Activated CD4-positive, alpha-beta T cell treated with anti-CD3 and anti-CD28 coated beads, Interleukin-2, amount 10 ng/mL, durations not matched to agents 24 days and 14 days (primary cell): Measurements from ENCODE around the gene RPS19BP1. TPM values are rescaled to one million over a fixed set of nuclear protein-coding genes. Genes with fewer than 3 reads are reported as not detected.

Source experiments
- DNase-seq: peaks from one replicate; pipeline ENCODE4 v3.0.0; 2022
- H3K27ac Mint-ChIP-seq: one replicate; pipeline ENCODE4 v1.8.0; 2022; ENCODE audit warnings: mild to moderate bottlenecking, mixed read lengths
- H3K27me3 Mint-ChIP-seq: one replicate; pipeline ENCODE4 v1.8.0; 2022; ENCODE audit warnings: mixed read lengths
- H3K36me3 Mint-ChIP-seq: one replicate; pipeline ENCODE4 v1.8.0; 2022; ENCODE audit warnings: low read depth, mild to moderate bottlenecking, mixed read lengths
- H3K4me1 Mint-ChIP-seq: one replicate; pipeline ENCODE4 v1.8.0; 2021; ENCODE audit warnings: mixed read lengths
- H3K4me3 Mint-ChIP-seq: one replicate; pipeline ENCODE4 v1.8.0; 2022; ENCODE audit warnings: mild to moderate bottlenecking, moderate library complexity, mixed read lengths
- H3K9me3 Mint-ChIP-seq: one replicate; pipeline ENCODE4 v1.8.0; 2021; ENCODE audit warnings: mixed read lengths
- intact Hi-C: fragments of 100-400 bp; cut with micrococcal nuclease; formaldehyde crosslinking; loops from one replicate; pipeline ENCODE4 v1.15.1; 2023
- total RNA-seq: library from RNA; stranded (reverse); gene quantifications from 2 replicates; pipeline ENCODE4 v1.2.3, GENCODE V29; 2022

RPS19BP1 gene
- total RNA-seq, 1 donor from 2014 or later, result 96.9 TPM

DNA sequence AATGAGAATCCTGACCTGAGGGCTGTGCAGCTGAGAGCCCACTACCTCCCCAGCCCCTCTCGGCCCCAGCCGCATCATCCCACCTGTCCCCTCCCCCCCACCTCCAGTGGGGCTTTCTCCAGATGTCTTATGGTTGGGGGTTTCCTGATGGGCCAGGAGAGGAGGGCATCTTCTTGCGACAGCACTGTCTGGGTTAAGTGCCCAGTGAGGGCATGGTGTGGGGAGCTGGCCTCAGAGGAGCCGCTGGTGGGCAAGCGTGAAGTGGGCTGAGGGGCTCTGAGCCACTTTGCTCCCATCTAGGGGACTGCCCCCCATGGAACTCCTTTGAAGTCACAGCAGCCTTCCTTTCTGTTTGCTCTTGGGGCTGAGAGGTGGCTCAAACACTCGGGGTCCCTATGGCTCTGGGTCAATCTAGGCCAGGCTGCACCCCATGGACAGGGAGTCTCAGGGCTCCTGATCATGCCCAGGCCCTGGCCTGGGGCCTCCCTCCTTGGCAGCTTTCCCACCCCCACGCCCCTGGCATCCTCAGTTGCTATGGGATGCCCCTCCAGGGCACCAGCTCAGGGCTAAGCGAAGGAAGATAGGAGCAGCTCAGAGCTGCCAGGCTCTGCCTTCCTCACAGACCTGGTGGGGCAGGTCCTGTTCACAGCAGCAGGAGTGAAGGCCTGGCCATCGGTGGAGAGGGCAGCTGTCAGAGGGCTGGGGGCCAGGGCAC, 41.4 kb downstream of the RPS19BP1 start:
- intact Hi-C loops, result loop anchor here (5.0 kb wide), 1 partner anchor 94 kb away; the partner anchor contains the start of gene TAB1
- Mint-ChIP-seq H3K4me1 (peaks cover 16% of the 10 kb centered on the region), H3K36me3 (no peaks in the 10 kb centered on the region), H3K4me3 (no peak overlapping the region), H3K27me3 (no peaks in the 10 kb centered on the region), H3K27ac (no peak overlapping the region), H3K9me3 (no peaks in the 10 kb centered on the region)
- no peak for DNase-seq

GRCh38 chr22:39490135-39490798, 42.3 kb downstream of the RPS19BP1 start:
- Mint-ChIP-seq H3K27ac (no peak overlapping the region), H3K27me3 (no peaks in the 10 kb centered on the region), H3K4me3 (no peak overlapping the region), H3K9me3 (no peaks in the 10 kb centered on the region), H3K36me3 (no peaks in the 10 kb centered on the region), H3K4me1 (peaks cover 15% of the 10 kb centered on the region)
- intact Hi-C loops, result loop anchor here (5.0 kb wide), 1 partner anchor 93 kb away; the partner anchor contains the start of gene TAB1
- peak; percentile 93 for DNase-seq

DNA sequence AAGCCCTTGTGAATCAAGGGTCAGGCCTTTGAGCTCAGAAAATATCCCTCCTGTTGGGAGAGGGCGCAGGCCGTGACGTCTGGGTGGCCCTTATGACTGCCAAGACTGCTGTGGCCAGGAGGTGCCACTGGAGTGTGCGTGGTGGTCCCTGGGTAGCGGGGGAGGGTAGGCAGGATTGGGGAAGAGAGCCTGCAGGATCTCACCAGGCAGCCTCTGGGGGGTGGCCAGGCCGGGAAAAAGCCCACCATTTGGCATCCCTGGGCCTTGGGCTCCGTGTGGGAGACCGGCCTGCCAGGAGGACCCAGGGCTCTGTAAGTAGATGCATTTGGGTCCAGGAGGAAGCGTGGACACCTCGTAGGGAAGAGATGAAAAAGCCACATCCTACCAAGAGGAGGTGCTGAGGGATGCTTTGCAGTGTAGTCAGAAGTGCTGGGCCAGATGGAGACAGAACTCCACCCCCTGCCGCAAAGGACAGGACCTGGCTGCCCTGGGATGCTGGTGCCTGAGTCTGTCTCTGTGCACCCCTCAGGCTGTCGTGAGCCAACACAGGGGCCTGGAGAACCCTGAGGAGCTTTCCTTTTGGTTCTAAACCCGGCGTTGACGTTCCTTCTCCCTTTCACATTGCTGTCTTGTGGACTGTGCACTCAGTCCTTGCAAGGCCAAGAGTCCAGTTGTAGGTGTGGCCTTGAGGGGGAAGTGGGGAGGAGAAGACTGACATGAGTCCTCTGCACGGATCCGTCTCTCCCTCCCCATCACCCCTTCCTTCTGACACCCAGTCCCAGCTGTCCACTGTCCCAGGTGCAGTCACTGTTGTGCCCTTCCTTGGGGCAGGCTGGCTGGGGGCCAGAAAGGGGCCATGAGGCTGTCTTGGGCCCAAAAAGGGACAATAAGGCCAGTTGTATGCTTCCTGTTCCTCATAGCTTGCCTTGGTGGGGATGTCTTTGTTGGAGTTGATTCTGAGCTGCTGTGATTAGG, 43.2 kb downstream of the RPS19BP1 start:
- no peaks in the 10 kb centered on the region for H3K27me3 Mint-ChIP-seq
- intact Hi-C loops, result loop anchor here (5.0 kb wide), 1 partner anchor 92 kb away; the partner anchor contains the start of gene TAB1

GRCh38 chr22:39488563-39489083, 43.9 kb downstream of the RPS19BP1 start:
- intact Hi-C loops, result no loop called here
- H3K4me3 Mint-ChIP-seq, result no peak overlapping the region
- no peak for DNase-seq
- no peaks in the 10 kb centered on the region for H3K9me3 Mint-ChIP-seq
- H3K27ac Mint-ChIP-seq, result no peak overlapping the region
- H3K36me3 Mint-ChIP-seq, result no peaks in the 10 kb centered on the region
- H3K4me1 Mint-ChIP-seq, result peaks cover 10% of the 10 kb centered on the region
- H3K27me3 Mint-ChIP-seq, result no peaks in the 10 kb centered on the region

More for the DNA sequence above, 43.2 kb downstream of the RPS19BP1 start:
- H3K9me3 Mint-ChIP-seq, result no peaks in the 10 kb centered on the region
- peaks cover 10% of the 10 kb centered on the region for H3K4me1 Mint-ChIP-seq
- H3K4me3 Mint-ChIP-seq, result no peak overlapping the region
- no peak for DNase-seq
- H3K36me3 Mint-ChIP-seq, result no peaks in the 10 kb centered on the region
- H3K27ac Mint-ChIP-seq, result no peak overlapping the region

- H3K9me3 Mint-ChIP-seq, result no peaks in the 10 kb centered on the region
- H3K36me3 Mint-ChIP-seq, result no peaks in the 10 kb centered on the region
- DNase-seq, result no peak
- H3K4me1 Mint-ChIP-seq, result peaks cover 5% of the 10 kb centered on the region
- H3K4me3 Mint-ChIP-seq, result no peak overlapping the region
- H3K27me3 Mint-ChIP-seq, result no peaks in the 10 kb centered on the region
- intact Hi-C loops, result no loop called here
- H3K27ac Mint-ChIP-seq, result no peak overlapping the region
Observed at GRCh38 chr22:39487826-39488520, 44.6 kb downstream of the RPS19BP1 start.

DNA sequence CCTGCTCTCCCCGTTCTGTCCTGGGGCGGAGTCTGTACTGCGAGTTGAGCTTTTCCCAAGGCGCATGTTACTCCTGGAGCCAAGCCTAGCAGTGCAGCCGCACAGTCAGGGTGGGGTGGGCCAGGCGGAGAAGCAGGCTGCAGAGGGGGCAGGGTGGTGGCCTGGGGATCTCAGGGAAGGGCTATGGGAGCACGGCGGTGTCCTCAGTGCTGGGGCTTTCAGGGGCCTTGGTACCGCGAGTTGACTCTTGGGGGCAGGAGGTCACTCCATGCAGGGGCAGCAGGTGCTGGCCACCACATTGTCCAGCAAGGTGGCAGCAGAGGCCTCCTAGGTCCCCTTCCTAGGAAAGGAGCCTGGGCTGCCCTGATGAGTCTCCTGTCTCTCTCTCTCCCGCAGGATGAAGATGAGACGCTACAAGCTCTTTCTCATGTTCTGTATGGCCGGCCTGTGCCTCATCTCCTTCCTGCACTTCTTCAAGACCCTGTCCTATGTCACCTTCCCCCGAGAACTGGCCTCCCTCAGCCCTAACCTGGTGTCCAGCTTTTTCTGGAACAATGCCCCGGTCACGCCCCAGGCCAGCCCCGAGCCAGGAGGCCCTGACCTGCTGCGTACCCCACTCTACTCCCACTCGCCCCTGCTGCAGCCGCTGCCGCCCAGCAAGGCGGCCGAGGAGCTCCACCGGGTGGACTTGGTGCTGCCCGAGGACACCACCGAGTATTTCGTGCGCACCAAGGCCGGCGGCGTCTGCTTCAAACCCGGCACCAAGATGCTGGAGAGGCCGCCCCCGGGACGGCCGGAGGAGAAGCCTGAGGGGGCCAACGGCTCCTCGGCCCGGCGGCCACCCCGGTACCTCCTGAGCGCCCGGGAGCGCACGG, 45.4 kb downstream of the RPS19BP1 start:
- H3K9me3 Mint-ChIP-seq, result no peaks in the 10 kb centered on the region
- H3K27me3 Mint-ChIP-seq, result no peaks in the 10 kb centered on the region
- intact Hi-C loops, result no loop called here
- H3K36me3 Mint-ChIP-seq, result no peaks in the 10 kb centered on the region
- no peak overlapping the region for H3K4me3 Mint-ChIP-seq
- DNase-seq, result no peak
- H3K27ac Mint-ChIP-seq, result no peak overlapping the region
- peaks cover 4% of the 10 kb centered on the region for H3K4me1 Mint-ChIP-seq

DNA sequence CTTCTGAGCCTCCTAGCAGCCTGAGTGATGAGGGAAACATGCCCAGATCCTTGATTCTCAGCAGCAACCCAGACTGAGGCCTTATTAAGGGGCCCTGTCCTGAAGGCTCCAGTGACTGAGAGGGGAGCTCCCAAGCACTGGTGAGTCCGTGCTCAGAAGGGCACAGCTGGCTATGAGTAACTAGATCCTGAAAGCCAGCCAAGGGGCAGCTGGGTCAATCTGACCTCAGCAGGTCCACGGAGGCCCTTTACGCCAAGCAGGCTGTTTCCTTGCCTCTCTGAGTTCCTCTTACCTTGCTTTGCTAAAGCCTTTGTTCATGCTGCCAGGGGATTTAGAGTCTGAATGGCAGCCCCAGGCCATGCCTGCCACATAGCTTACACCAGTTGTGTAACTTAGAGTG, 49.8 kb downstream of the RPS19BP1 start:
- no peak overlapping the region for H3K4me3 Mint-ChIP-seq
- intact Hi-C loops, result no loop called here

GRCh38 chr22:39481595-39481994, 51.0 kb downstream of the RPS19BP1 start:
- no peak overlapping the region for H3K4me3 Mint-ChIP-seq
- intact Hi-C loops, result no loop called here
- no peak overlapping the region for H3K27ac Mint-ChIP-seq
- H3K4me1 Mint-ChIP-seq, result no peaks in the 10 kb centered on the region
- DNase-seq, result no peak
- no peaks in the 10 kb centered on the region for H3K36me3 Mint-ChIP-seq
- no peaks in the 10 kb centered on the region for H3K27me3 Mint-ChIP-seq
- no peaks in the 10 kb centered on the region for H3K9me3 Mint-ChIP-seq

More for the DNA sequence above, 49.8 kb downstream of the RPS19BP1 start:
- no peaks in the 10 kb centered on the region for H3K9me3 Mint-ChIP-seq
- H3K4me1 Mint-ChIP-seq, result no peaks in the 10 kb centered on the region
- H3K27me3 Mint-ChIP-seq, result no peaks in the 10 kb centered on the region
- H3K27ac Mint-ChIP-seq, result no peak overlapping the region
- no peak for DNase-seq
- H3K36me3 Mint-ChIP-seq, result no peaks in the 10 kb centered on the region

DNA sequence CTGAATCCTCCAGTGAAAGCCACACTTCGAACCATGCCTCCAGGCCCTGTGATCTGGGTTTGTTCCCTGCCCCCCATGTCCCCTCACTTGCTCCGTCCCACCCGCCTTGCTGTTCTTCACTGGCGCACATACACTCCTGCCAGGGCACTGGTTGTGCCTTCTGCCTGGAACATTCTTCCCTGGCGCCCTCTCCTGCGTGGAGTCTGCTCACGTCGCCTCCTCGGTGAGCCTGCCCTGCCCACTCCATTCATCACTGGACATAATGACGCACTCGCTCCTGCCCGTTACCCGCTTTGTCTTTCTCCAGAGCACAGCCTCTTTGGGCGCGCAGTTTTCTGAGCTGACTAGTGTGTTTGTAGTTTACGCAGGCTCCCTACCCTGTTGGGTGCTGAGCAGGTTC, 51.5 kb downstream of the RPS19BP1 start:
- Mint-ChIP-seq H3K27me3 (no peaks in the 10 kb centered on the region), H3K36me3 (no peaks in the 10 kb centered on the region), H3K9me3 (no peaks in the 10 kb centered on the region), H3K4me1 (no peaks in the 10 kb centered on the region), H3K27ac (no peak overlapping the region), H3K4me3 (no peak overlapping the region)
- DNase-seq, result no peak
- intact Hi-C loops, result no loop called here

- Mint-ChIP-seq H3K9me3 (no peaks in the 10 kb centered on the region), H3K27ac (no peak overlapping the region), H3K27me3 (no peaks in the 10 kb centered on the region), H3K4me1 (no peaks in the 10 kb centered on the region), H3K36me3 (no peaks in the 10 kb centered on the region), H3K4me3 (no peak overlapping the region)
- DNase-seq, result no peak
- intact Hi-C loops, result no loop called here
Observed at GRCh38 chr22:39480557-39480956, 52.0 kb downstream of the RPS19BP1 start.

DNA sequence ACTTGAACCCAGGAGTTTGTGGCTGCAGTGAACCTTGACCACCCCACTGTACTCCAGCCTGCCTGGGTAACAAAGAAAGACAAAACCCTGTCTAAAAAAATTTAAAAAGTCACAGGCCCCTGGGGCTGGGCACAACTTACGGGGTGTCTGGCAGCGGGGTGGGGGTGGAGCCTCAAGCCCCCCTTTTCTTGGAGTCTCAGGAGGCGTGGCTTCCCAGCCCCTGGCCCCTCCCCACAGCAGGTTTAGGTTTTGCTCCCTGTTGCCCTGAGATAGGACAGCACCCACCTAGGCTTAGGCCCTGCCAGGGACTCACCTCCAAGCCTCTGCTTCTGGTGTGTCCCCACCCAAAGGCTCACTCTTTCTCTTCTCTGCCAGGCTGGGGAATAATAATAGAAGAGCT, 53.3 kb downstream of the RPS19BP1 start:
- no peaks in the 10 kb centered on the region for H3K4me1 Mint-ChIP-seq
- no peaks in the 10 kb centered on the region for H3K9me3 Mint-ChIP-seq
- H3K36me3 Mint-ChIP-seq, result no peaks in the 10 kb centered on the region
- H3K27me3 Mint-ChIP-seq, result no peaks in the 10 kb centered on the region
- no peak for DNase-seq
- H3K4me3 Mint-ChIP-seq, result no peak overlapping the region
- intact Hi-C loops, result no loop called here
- H3K27ac Mint-ChIP-seq, result no peak overlapping the region
